HepG2 (cell line): ENCODE measurements around the gene SRGAP2B.
"Not testable (repeated sequence)": the region's sequence is repeated elsewhere in the genome, so short reads cannot be mapped to it uniquely, and the experiment has no call there.

ENCODE experiments used
- MXI1 ChIP-seq: IDR thresholded peaks from 3 replicates; pipeline ENCODE4 v1.6.1; 2012; ENCODE audit warnings: low read depth, low read length, inconsistent platforms, borderline replicate concordance
- SMAD1 ChIP-seq: sonication (generic); formaldehyde crosslinking; IDR thresholded peaks from 2 replicates; pipeline ENCODE4 v1.4.0; 2020; ENCODE audit warnings: missing genetic modification reagents, low read depth, mild to moderate bottlenecking, borderline replicate concordance
- SNRNP70 ChIP-seq: fragments of 200-400 bp; formaldehyde crosslinking; IDR thresholded peaks from 2 replicates; pipeline ENCODE4 v1.6.1; 2017; ENCODE audit warnings: mild to moderate bottlenecking, low read depth, low read length, moderate library complexity
- TCF12 ChIP-seq, 2 experiments: fragments of 450-650 bp in 1 of 2; sonication (generic) in 1 of 2; formaldehyde crosslinking in 1 of 2; IDR thresholded peaks; 2 replicates each; pipeline versions ENCODE4 v1.6.1 to v1.8.0; 2017 to 2022; ENCODE audit warnings: antibody characterized with exemption in 1 of 2, mild to moderate bottlenecking in 1 of 2, missing genetic modification reagents in 1 of 2, moderate library complexity in 1 of 2
- ZNF337 ChIP-seq: sonication (generic); formaldehyde crosslinking; IDR thresholded peaks from 2 replicates; pipeline ENCODE4 v1.5.1; 2020; ENCODE audit warnings: missing genetic modification reagents, low read depth, mild to moderate bottlenecking, borderline replicate concordance
- TF ChIP-seq, protein P1 (sequence below): sonication (generic); formaldehyde crosslinking; IDR thresholded peaks from 2 replicates; pipeline ENCODE4 v1.8.1; 2023; ENCODE audit warnings: missing genetic modification reagents, inconsistent platforms, borderline replicate concordance

DNA sequence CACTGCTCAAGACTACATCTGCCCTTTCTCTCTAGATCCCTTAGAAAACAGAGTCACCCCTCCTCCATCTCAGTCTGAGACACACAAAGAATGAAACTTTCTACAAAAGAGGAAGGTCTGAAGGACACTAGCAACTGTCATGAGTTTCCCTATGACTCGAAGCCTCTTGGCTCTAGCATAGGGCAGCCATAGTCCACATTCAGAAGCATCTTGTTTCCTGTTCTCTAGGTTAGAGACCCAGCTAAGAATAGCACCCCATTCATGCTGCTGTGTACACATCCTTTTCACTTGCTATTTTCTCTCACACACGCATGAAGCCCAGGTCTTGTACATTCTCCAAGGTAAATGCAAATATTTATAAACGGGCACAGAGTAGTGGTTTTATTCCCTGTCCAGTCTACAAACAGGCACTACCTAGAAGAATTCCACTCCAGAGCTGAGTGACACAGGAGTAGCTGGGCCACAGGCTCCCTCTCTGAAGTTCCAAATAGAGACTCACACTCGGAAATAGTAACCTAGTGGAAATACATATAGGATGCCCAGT lies 39.8 kb downstream of the SRGAP2B start:
- not testable (repeated sequence) for TF ChIP-seq SMAD1 (CRISPR knock-in tag); SNRNP70; MXI1; TCF12 (IDR thresholded peaks at IDR 0.05); TCF12 (CRISPR knock-in tag; IDR thresholded peaks at IDR 0.05); ZNF337 (CRISPR knock-in tag)
- TF ChIP-seq, protein P1, sequence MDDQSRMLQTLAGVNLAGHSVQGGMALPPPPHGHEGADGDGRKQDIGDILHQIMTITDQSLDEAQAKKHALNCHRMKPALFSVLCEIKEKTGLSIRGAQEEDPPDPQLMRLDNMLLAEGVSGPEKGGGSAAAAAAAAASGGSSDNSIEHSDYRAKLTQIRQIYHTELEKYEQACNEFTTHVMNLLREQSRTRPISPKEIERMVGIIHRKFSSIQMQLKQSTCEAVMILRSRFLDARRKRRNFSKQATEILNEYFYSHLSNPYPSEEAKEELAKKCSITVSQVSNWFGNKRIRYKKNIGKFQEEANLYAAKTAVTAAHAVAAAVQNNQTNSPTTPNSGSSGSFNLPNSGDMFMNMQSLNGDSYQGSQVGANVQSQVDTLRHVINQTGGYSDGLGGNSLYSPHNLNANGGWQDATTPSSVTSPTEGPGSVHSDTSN = not testable (repeated sequence)
